Activated naive CD4-positive, alpha-beta T cell (primary cell): ENCODE data around the gene TTC9.
A peak's percentile ranks its signal among the peaks of the same experiment; 100 is the strongest.

Experiments
- DNase-seq, 4 experiments: peaks; one replicate each; lab custom pipeline; 2025; lab: John Stamatoyannopoulos, UW

Gene TTC9

DNA sequence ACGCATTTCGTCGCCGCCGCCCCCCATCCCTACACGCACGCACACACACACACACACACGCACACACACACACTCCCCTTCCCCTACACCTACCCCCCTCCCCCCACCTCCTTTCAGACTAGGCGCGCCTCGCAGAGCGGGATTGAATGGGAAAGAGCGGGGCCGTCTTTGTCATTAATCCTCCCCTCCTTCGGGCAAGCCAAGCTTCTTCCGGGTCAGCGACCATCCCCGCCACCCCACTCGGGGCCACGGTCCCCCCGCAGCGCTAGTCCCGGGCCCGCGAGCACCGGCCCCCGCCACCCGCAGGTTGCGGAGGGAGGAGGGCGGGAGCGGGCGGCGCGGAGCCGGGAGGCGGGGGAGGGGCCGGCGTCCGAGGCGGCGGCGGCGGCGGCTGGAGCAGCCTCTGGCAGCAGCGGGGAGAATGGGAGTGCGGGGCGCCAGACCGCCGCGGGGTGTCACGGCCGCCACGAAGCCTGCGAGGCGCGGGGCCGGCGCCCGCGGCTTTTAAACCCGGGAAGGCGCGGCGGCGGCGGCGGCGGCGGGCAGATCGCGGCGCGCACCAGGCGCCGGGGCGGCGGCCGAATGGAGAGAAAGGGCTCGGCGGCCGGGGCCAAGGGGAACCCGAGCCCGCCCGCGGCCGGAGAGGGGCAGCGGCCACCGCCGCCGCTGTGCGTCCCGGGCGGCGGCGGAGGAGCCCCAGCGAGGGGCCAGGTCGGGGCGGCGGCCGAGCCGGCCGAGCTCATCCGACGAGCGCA lies at the start of gene TTC9:
Gene TTC9, plus strand, starts transcription at position 369 of the 755 bp plus-strand sequence. Its CDS starts 214 bp downstream, at position 583.
- peak in 1 of 4 experiments; percentile 23 for DNase-seq

DNA sequence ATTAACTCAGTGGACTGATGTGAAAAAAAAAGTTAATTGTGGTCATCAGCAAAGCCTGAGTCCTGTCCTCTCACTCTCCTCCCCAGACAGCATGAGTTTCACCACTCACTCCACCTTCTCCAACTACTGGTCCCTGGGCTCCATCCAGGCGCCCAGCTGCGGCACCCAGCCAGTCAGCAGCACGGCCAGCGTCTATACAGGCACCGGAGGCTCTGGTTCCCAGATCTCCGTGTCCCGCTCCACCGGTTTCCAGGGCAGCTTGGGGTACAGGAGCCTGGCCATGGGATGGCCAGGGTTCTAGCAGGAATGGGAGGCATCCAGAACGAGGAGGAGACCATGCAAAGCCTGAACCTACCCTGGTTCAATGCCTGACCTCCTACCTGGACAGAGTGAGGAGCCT lies 47.3 kb upstream of the TTC9 start:
- no peak for DNase-seq

DNA sequence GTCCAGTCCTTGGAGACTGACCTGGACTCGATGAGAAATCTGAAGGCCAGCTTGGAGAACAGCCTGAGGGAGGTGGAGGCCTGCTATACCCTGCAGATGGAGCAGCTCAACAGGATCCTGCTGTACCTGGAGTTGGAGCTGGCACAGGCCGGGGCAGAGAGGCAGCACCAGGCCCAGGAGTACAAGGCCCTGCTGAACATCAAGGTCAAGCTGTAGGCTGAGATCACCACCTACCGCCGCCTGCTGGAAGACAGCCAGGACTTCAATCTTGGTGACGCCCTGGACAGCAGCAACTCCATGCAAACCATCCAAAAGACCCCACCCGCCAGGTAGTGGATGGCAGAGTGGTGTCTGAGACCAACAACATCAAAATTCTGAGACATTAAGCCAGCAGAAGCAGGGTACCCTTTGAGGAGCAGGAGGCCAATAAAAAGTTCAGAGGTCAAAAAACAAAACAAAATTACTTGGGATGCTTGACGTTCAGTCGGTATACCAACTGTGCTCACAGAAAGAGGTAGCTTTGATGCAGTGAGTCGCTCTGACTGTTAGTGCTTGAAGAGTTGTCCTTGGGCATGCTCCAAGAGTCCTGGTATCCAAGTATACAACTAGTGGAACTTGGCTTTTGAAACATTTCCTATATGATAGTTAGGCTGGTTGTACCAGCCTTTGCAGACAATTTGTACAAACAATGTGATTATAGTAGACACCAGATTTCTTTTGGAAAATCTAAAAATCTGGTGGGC lies 46.1 kb upstream of the TTC9 start:
- DNase-seq: no peak

DNA sequence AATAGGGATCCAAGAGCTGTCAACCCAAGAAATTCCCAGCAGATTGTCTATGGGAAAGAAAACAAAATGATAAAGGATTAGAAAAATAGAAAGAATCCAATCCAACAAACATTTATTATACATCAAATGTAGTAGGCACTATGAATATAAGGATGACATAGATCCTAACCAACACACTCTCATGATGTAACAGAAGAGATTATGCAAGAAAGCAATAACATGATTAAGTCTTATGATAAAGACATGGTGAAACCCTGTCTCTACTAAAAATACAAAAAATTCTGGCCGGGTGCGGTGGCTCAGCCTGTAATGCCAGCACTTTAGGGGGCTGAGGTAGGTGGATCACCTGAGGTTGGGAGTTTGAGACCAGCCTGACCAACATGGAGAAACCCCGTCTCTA lies 44.0 kb upstream of the TTC9 start:
- no peak for DNase-seq

DNA sequence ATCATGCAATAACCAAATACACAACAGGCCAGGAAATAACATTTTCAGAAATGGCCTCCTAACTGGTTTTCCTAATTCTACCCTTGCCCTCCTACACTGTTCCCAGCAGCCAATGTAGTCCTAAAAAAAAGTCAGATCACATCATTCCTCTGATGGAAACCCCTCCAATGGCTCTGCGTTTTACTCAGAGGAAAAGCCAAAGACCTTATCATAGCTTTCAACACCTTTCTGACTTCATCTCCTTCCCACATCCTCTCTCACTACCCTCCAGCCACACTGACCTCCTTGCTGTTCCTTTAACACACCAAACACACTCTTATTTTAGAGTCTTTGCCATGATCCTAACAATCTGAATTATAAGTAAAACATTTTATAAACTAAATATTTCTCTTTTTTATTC lies 42.4 kb upstream of the TTC9 start:
- DNase-seq: no peak

DNA sequence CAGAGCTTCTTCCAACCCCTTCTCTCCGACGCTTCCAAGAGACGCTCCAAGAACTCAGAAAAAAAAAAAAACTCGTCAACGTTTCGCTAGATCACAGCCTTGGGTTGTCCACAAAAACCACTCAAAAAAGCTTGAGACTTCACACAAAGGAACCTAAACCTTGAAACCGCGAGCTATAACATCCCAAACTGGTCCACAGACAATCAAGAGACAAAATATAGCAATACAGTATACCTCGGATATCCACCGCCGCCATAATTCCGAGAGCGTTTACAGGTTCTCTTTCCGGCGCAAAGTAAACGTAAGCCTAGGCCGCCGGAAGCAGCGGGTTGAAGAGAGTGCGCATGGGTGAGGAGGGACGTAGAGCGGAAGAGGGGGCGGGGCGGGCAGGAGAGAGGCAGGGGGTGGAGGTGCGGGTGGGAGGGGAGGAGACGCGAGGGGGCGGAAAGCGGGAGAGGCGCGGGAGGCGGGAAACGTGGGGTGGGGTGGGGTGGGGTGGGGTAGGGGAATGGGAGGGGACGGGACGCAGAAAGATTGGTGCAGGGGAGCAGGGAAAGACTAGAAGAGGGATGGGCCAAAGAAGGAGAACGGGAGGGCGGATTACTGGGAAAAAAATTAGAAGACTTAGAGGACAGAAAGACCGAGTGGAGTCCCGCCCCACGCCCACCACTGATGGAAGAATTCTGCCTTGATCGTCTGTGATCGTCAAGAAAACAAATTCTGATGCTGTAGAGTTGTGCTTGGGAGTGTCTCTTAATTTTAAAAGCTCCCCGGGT lies 41.1 kb upstream of the TTC9 start, which contains the start of gene MED6:
Gene MED6, minus strand, starts transcription at position 274 of the 776 bp plus-strand sequence. Its CDS starts 18 bp downstream, at position 256.
- peak; percentile 64 to 85 (median 80) for DNase-seq

DNA sequence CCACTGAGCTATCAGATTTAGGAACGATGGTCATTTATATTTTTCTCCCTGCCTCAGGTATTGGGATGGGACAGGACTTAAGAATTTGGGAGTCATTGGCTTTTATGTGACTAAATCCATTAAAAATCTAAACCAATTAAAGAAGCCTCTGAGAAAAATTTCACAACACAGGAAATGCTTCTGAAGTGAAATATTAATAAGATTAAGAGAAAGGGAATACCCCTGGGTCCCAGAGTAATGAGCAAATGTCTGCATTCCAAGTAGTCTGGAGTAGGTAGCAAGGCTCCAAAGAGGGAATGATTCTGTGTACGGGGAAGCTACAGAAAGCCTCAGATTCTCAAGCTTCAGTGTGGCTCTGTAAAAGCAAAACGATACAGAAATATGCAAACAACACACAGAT lies 40.6 kb upstream of the TTC9 start:
- DNase-seq: no peak

DNA sequence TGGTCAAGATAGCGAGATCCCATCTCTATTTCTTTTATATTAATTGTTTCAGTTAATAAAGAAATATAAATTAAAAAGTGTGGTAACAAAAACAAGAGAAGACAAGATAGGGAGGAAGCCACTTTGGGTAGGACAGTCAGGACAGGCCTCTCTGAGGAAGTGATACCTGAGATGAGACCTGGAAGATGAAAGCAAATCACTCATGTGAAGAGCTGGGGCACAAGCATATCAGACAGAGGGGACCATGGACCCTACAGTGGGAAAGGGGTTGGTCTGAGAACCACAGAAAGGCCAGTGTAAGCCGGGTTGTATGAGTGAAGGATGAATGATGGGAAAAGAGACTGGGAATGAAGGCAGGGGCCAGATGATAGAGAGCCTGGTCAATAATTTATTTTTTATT lies 39.5 kb upstream of the TTC9 start:
- DNase-seq: no peak

DNA sequence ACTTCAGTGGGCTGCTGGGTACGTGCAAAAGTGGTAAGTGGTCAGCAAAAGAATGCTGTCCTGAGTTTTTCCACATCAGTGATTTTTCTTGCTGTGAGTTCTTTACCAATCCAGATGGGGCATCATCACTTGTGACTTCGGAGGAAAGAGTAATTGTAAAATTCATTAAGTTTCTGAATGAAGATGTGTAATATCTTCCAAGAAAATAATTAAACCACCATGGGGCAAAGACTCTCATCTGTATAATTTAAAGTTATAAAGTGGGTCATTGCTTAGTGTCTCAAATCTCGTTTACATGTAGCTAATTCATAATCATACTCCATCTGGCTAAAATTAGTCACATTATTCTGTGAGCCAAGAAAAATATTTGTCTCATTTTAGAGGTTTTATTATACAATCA lies 30.5 kb upstream of the TTC9 start:
- no peak for DNase-seq

DNA sequence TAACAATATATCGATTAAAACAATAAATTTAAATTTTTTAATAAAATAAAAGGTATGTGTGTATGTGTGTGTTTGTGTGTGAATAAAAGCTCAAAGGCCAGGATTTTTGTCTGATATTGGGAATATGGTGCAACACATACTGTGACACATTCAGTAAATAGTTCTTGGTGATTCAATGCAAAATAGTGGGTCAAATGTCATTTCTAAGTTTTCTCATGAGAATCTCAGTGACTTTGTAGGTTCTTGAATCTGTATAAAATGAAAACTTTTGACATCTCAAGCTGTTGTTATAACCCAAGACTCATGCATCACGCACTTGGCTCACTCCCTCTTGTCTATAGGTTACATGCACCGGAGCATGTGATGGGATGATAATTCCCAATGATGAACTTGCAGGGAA lies 25.1 kb upstream of the TTC9 start:
- DNase-seq: no peak

DNA sequence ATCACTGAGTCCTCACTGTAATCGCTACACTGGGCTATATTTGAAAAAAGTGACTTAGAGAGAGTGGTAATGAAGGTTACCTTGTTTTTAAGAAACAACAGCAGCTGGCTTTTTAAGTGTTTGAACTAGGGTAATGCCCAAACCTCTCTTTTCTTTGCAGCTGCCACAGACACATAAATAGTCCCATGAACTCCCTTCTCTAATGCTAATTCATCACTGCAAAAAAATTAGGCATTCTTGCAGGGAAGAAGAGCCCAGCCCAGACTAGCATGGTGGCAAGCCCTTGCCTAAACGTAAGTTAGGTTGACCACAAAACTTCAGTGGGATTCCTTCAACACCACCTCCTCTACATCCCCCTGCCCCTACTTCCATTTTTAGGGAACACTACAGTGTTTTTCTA lies 23.4 kb upstream of the TTC9 start:
- no peak for DNase-seq

DNA sequence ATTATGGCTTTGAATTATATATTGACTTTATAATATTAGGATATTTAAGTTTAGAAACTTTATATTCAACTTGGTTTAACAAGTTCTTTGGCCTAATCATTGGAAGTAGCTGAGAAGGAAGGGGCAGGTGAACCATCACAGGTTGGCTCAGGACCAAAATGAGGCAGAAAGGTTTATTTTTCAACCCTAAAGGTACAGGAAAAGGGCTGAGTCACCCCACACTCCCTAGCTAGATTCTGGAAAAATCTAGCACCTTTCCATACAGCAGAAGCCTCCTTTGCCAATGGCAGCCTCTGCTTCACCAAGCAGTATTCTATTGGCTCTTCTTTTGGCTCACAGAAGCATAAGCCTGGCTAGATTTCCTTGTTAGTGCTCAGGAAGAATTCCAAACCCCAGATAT lies 22.0 kb upstream of the TTC9 start:
- DNase-seq: no peak

DNA sequence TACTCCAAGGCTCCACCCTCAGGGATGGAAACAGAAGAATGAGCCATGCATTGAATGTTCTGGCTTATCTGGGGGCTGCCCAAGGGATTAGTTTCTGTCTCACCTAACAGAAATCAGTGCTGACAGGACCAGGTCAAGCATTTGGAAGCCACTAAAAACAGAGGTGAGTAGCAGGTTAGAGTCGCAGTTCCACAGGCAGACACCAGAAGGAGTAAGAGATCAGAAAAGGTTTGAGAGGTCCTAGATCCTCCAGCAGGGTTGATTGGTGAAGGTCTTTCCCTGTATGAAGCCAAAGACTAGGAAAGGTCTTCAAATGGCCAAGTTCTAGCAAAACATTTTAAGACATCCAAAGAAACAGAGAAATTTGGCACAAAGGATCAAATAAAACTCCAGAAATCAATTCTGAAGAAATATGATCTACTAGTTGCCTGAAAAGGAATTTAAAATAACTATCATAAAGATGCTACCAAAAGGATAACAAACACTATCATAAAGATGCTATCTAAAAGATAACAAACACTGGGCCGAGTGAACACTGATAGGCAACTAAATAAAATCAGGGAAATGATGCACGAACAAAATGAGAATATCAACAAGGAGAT lies 19.5 kb upstream of the TTC9 start:
- peak in 1 of 4 experiments; percentile 19 for DNase-seq

DNA sequence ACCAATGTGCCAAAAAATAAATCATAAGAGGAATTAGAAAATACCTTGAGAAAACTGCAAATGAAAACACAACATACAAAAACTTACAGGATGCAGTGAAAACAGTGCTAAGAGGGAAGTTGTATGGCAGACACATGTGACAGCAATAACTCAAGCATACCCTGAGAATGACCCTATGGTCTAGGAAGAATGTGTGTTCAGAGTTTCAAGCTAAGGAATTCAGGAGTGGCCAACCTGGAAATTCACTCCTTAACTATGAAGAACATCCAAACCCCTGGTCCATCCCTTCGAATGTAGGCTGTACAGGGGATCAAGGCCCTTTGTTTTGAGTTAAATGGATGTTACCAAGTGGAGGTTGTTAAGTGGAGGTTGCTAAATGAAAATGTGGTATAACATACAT lies 16.7 kb upstream of the TTC9 start:
- no peak for DNase-seq

DNA sequence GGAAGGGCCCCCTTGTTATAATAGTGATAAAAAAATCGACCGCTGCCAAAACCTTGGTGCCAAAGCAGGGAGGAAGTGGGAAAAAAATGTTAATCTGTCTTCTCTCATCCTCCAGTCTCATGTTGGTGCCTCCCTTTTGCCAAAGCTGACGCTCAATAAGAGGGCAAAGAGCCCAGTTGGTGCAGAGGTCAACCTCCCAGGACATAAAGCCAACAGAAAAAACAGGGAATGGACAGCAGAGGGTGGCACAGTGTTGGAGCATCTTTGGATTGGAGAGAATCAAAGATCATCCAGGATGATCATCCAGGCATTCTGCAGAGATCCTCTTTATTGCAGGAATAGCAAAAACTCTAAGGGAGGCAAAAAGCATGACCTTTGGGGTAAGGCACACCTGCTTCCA lies 9.8 kb upstream of the TTC9 start:
- no peak for DNase-seq

DNA sequence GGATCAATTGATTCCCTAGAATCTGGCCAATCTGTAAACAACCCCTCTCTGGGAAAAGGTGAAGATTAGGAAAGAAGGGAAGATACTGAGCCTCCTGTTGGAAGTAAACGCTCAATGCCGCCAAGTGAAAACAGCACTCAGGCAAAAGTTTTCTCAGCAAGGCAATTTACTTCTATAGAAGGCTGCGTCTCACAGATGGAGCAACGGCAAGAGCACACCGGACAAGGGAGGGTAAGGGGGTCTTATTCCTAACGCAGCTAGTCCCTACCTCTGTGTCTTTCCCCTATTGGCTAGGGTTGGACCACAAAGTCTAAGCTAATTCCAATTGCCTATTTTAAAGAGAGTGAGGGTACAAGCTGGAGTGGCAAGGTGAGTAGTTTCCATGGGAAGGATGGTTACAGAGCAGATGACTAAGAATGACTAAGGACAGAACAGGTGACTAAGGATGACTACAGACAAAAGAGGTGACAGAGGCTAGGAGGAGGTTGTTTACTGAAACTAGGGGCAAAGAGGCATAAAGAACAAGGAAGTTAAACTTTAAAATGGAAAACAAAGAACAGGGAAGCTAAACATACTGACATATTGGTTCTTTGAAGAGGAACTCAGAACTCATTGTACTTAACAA lies 5.6 kb upstream of the TTC9 start:
- DNase-seq: no peak

DNA sequence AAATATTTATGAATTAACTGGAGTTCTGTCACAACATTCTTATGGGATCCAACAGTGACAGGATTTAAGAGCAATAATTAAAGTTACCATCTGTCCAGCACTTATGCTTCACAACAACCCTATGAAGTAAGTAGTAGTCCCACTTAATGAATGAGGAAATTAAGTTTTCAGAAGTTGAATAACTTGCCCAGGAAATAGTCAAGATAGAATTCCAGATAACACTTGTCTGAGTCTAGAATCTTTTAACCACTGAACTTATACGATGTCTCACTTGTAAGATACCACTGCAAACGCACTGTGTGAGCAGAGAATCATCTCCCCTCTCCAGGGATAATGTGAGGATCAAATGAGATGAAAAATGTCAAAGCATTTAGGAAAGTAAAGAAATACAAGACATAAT lies 3.3 kb upstream of the TTC9 start:
- no peak for DNase-seq

DNA sequence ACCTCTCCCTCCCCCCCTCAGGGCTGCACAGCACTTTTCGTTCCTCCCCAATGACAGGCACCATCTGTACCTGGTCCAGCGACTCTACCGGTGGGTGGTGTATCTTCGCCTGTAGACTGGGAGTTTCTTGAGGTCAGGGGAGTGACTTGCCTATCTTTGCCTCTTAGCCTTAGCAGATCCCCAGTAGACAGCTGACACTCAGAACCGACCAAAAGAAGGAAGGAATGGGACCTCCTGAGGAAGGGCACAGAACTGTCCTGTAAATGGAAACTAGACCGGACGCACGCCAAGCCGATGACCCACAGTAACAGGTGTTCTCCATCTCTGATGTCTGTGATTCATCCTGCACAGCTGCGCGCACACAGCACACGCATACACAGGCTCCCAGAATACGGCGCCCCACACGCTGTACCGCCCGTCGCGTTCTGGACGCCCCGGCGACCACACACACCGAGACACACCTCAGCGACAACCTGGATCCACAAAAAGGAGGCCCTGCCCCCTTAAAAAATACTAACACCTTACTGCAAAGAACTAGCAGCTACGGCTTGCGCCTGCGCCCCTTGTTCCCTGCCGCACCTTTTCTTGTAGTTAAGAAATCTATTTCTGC lies 673 bp upstream of the TTC9 start:
- peak in 3 of 4 experiments; percentile 10 to 44 (median 25) for DNase-seq

DNA sequence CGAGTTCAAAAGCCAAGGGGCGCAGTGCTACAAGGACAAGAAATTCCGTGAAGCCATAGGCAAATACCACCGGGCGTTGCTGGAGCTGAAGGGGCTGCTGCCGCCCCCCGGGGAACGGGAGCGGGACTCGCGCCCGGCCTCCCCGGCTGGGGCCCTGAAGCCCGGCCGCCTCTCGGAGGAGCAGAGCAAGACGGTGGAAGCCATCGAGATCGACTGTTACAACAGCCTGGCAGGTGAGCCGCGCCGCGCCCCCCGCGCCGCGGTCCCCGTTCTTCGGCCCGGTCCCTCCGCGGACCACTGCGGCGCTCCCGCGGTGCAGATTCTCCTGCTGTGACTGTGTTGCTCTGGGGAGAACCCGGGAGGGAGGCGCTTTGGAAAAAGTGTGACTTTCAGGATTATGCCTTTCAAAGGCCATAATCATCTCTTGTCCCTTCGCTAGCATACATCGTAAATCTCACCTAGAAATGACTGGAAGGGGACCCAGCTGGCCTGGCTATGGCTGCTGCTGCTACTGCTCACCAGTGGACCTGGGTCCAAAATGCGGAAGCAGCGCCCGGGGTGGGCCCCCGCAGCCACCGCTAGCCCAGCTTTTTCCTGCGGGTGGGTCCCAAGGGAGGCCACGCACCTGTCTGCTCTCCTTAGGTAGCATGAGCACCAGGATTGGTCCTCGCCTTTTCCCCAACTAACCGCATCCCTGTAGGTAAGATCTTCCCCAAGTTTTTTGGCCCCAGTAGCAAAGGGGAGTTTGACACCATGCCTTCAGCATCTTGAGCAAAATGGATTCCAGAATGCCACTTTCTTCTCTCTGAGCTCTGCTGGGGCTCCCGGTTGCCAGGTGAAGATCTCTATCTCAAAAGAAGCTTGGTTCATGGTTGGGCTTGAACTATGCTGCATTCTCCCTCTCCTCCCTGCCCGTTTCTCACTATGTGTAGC lies 853 bp downstream of the TTC9 start:
- peak in 2 of 4 experiments; percentile 14 to 25 for DNase-seq

DNA sequence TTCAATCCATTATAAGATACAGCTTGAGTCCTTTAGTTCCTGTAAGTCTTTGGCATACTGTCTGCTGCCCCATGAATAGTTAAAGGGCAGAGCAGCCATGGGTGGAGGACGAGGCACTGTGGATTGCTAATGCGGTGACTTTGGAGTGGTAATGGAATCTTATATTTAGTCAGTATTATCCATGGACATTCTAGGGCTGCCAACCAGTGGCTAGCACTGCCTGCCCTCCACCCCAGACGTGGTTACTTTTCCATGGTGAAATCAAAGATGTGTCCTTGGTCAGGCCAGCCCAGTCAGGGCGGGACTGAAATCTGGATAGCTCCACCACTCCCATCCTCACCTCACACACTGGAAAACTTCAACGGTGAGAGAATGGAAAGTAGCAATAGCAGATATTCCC lies 2.3 kb downstream of the TTC9 start:
- no peak for DNase-seq
